ELR (cell line): ENCODE results near the gene BMP4.

Experiments
- DNase-seq: peaks from one replicate; pipeline ENCODE4 v3.0.0-alpha.2; 2015; ENCODE audit warnings: low read depth

Gene BMP4

GRCh38 chr14:53946404-53947093, 10.1 kb downstream of the BMP4 start:
- DNase-seq, result no peak

- no peak for DNase-seq
These were observed 10.6 kb downstream of the BMP4 start for GRCh38 chr14:53946071-53946403.

GRCh38 chr14:53943751-53944083, 12.9 kb downstream of the BMP4 start:
- DNase-seq, result no peak

- DNase-seq, result no peak
These were observed 13.5 kb downstream of the BMP4 start for GRCh38 chr14:53942970-53943750.

GRCh38 chr14:53938136-53938837, 18.3 kb downstream of the BMP4 start:
- peak; percentile 18 for DNase-seq

- no peak for DNase-seq
These were observed 21.7 kb downstream of the BMP4 start for GRCh38 chr14:53934778-53935414.

GRCh38 chr14:53932966-53933365, 23.7 kb downstream of the BMP4 start:
- no peak for DNase-seq

GRCh38 chr14:53929871-53930715, 26.5 kb downstream of the BMP4 start:
- peak; percentile 18 for DNase-seq

DNA sequence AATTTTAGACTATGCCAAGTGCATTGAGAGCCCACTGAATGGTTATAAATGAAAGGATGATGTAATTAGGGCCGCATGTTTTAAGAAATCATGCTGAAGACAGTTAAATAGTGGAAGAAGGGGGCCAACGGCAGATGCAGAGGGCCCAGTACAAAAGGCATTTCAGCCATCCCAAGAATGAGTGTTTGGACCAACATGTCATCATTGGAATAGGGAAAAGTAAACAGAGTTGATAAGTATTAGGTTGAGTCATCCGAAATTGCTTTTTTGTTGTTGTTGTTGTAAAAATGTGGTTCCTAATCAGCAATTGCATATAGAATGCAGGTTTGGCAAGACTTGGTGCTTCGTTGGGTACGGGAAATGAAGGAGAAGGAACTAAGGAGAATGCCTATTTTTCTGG, 29.5 kb downstream of the BMP4 start:
- DNase-seq, result peak; percentile 58

GRCh38 chr14:53925201-53925766, 31.3 kb downstream of the BMP4 start:
- no peak for DNase-seq

DNA sequence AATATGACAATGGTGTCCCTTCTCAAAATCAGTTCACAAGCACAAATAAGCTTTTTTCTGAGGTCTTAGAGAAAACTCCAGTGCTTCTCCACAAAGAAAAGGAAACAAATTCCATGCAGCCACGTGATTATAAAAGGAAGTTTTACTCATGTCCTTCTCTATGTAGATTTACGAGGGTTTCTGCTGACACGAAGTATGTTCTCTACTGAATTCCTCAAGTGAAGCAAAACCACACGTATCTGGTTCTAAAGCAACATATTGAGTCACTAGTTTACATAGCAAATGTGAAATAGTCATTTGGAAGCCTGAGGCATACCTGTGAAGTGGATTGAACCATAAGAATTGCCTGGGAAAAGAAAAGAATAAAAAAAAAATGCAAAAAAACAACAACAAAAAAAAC, 31.9 kb downstream of the BMP4 start:
- DNase-seq, result peak; percentile 87

- no peak for DNase-seq
These were observed 35.6 kb downstream of the BMP4 start for GRCh38 chr14:53921027-53921426.

DNA sequence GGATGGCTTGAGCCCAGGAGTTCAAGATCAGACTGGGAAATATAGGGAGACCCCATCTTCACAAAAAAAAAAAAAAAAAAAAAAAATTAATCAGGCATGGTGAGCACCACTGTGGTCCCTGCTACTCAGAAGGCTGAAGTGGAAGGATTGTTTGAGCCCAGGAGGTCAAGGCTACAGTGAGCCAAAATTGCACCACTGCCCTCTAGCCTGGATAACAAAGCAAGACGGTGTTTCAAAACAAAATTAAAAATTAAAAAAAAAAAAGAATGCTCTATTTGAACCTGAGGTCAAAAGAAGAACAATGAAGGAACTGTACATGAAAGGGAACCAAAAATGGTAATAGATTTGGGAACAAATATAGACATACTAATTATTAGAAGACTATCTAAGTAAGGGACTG, 40.4 kb downstream of the BMP4 start:
- no peak for DNase-seq

GRCh38 chr14:53915364-53916014, 41.1 kb downstream of the BMP4 start:
- DNase-seq, result no peak

- DNase-seq, result no peak
These were observed 44.6 kb downstream of the BMP4 start for GRCh38 chr14:53912021-53912420.

DNA sequence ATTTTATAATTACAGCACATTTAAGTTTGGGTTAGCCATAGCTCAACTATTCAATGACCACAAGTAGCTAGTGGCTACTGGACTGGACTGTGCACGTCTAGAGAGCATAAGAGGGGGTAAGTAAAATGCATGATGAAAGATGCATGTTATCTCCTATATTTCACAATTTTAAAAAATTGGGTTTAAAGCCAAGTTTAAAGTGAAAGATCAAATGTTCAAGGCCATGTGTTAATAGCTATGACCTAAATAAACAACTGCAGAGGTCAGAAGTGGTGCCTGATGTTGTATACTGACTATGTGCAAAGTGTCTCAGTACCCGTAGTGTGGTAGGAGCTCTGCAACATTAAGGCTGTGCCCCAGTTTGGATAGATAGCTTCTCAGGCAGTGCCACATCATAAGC, 48.2 kb downstream of the BMP4 start:
- no peak for DNase-seq

GRCh38 chr14:53902307-53902706, 54.3 kb downstream of the BMP4 start:
- DNase-seq, result peak; percentile 24

GRCh38 chr14:53900499-53900898, 56.1 kb downstream of the BMP4 start:
- no peak for DNase-seq
